ENCODE measurements around the gene ZNF609.

Gene ZNF609

GRCh38 chr15:64464276-64465005 is 4.1 kb downstream of the ZNF609 start:
- DNase-seq (ENCODE audit: low read depth): no peak
- TF ChIP-seq CTCF (IDR thresholded peaks at IDR 0.05; ENCODE audit: control insufficient read depth, extremely low read depth, insufficient read depth): no peak
- no peak overlapping the region for H3K4me3 ChIP-seq (ENCODE audit: low read depth, low read length)

GRCh38 chr15:64466408-64467141 is 6.2 kb downstream of the ZNF609 start:
- no peak overlapping the region for H3K4me3 ChIP-seq (ENCODE audit: low read depth, low read length)
- no peak for DNase-seq (ENCODE audit: low read depth)
- TF ChIP-seq CTCF (IDR thresholded peaks at IDR 0.05; ENCODE audit: control insufficient read depth, extremely low read depth, insufficient read depth): no peak

GRCh38 chr15:64472161-64472560 is 11.8 kb downstream of the ZNF609 start:
- TF ChIP-seq CTCF (IDR thresholded peaks at IDR 0.05; ENCODE audit: control insufficient read depth, extremely low read depth, insufficient read depth): no peak
- no peak for DNase-seq (ENCODE audit: low read depth)
- no peak overlapping the region for H3K4me3 ChIP-seq (ENCODE audit: low read depth, low read length)

GRCh38 chr15:64474846-64475245 is 14.5 kb downstream of the ZNF609 start:
- no peak for DNase-seq (ENCODE audit: low read depth)

GRCh38 chr15:64476550-64476949 is 16.2 kb downstream of the ZNF609 start:
- DNase-seq (ENCODE audit: low read depth): no peak
- no peak overlapping the region for H3K4me3 ChIP-seq (ENCODE audit: low read depth, low read length)
- no peak for TF ChIP-seq CTCF (IDR thresholded peaks at IDR 0.05; ENCODE audit: control insufficient read depth, extremely low read depth, insufficient read depth)

More at GRCh38 chr15:64474846-64475245, 14.5 kb downstream of the ZNF609 start:
- TF ChIP-seq CTCF (IDR thresholded peaks at IDR 0.05; ENCODE audit: control insufficient read depth, extremely low read depth, insufficient read depth): no peak
- no peak overlapping the region for H3K4me3 ChIP-seq (ENCODE audit: low read depth, low read length)

GRCh38 chr15:64478863-64479262 is 18.5 kb downstream of the ZNF609 start:
- no peak for TF ChIP-seq CTCF (IDR thresholded peaks at IDR 0.05; ENCODE audit: control insufficient read depth, extremely low read depth, insufficient read depth)
- no peak overlapping the region for H3K4me3 ChIP-seq (ENCODE audit: low read depth, low read length)

More at GRCh38 chr15:64478863-64479262, 18.5 kb downstream of the ZNF609 start:
- DNase-seq (ENCODE audit: low read depth): no peak
